ENCODE data around the gene ELF3. TPM values are rescaled to one million over a fixed set of nuclear protein-coding genes. Genes with fewer than 3 reads are reported as not detected.
"Not testable (repeated sequence)": the region's sequence is repeated elsewhere in the genome, so short reads cannot be mapped to it uniquely, and the experiment has no call there.

The ELF3 gene
- total and polyA plus RNA-seq, 2 experiments from 2014 or later = 12.3 to 19.5 TPM

GRCh38 chr1:202056644-202057334 is 46.4 kb downstream of the ELF3 start (continued):
- TF ChIP-seq ZNF462 (CRISPR knock-in tag; IDR thresholded peaks at IDR 0.05) (no peak), CREB1 (CRISPR knock-in tag; IDR thresholded peaks at IDR 0.05; ENCODE audit: low read depth) (no peak)

- not testable (repeated sequence) for H3F3A ChIP-seq (replicated peaks; ENCODE audit: low read depth); DNase-seq (ENCODE audit: low spot score); H3K4me1 ChIP-seq (ENCODE audit: insufficient read depth); H3K36me3 Mint-ChIP-seq (ENCODE audit: low read depth); H3K27me3 Mint-ChIP-seq (ENCODE audit: insufficient read depth, low read depth, poor library complexity); H3K27ac ChIP-seq (ENCODE audit: low read depth); H3K4me2 ChIP-seq; H3K4me3 Mint-ChIP-seq; H3K9me2 ChIP-seq (ENCODE audit: insufficient read depth); H2AFZ ChIP-seq; H4K20me1 ChIP-seq (replicated peaks; ENCODE audit: insufficient read depth); H3K4me1 Mint-ChIP-seq; H3K9me3 Mint-ChIP-seq; H3K4me3 ChIP-seq; H3K36me3 ChIP-seq (ENCODE audit: insufficient read depth); H3K27ac Mint-ChIP-seq; H3K79me2 ChIP-seq (replicated peaks; ENCODE audit: insufficient read depth); H3K27me3 ChIP-seq (ENCODE audit: insufficient read depth)
- peak; percentile 37 for ATAC-seq
These were observed 46.9 kb downstream of the ELF3 start for GRCh38 chr1:202057335-202057704.

Data from GM23338 (cell line).